Activated CD4-positive, alpha-beta T cell treated with anti-CD3 and anti-CD28 coated beads for 48 hours (primary cell): ENCODE measurements around the gene EEPD1.
"Not testable (repeated sequence)": the region's sequence is repeated elsewhere in the genome, so short reads cannot be mapped to it uniquely, and the experiment has no call there.

Source experiments
- DNase-seq: peaks from one replicate; pipeline ENCODE4 v3.0.0-alpha.2; 2020

EEPD1 gene

GRCh38 chr7:36217961-36218284, 64.9 kb downstream of the EEPD1 start:
- no peak for DNase-seq

GRCh38 chr7:36219429-36219828, 66.4 kb downstream of the EEPD1 start:
- no peak for DNase-seq

- DNase-seq, result no peak
Observed at GRCh38 chr7:36223851-36224250, 70.8 kb downstream of the EEPD1 start.

- no peak for DNase-seq
Observed at GRCh38 chr7:36224934-36225858, 72.1 kb downstream of the EEPD1 start.

- no peak for DNase-seq
Observed at GRCh38 chr7:36226151-36226550, 73.1 kb downstream of the EEPD1 start.

- DNase-seq, result no peak
Observed at GRCh38 chr7:36227223-36227622, 74.2 kb downstream of the EEPD1 start.

GRCh38 chr7:36228039-36228438, 75.0 kb downstream of the EEPD1 start:
- DNase-seq, result no peak

- DNase-seq, result no peak
Observed at GRCh38 chr7:36231406-36231805, 78.4 kb downstream of the EEPD1 start.

GRCh38 chr7:36232555-36232954, 79.5 kb downstream of the EEPD1 start:
- no peak for DNase-seq

GRCh38 chr7:36232971-36233550, 80.0 kb downstream of the EEPD1 start:
- DNase-seq, result no peak

GRCh38 chr7:36236073-36236472, 83.0 kb downstream of the EEPD1 start:
- DNase-seq, result no peak

GRCh38 chr7:36238138-36238537, 85.1 kb downstream of the EEPD1 start:
- DNase-seq, result no peak

- not testable (repeated sequence) for DNase-seq
Observed at GRCh38 chr7:36243356-36243755, 90.3 kb downstream of the EEPD1 start.

GRCh38 chr7:36244001-36244400, 90.9 kb downstream of the EEPD1 start:
- DNase-seq, result not testable (repeated sequence)

GRCh38 chr7:36244429-36244828, 91.4 kb downstream of the EEPD1 start:
- DNase-seq, result no peak

GRCh38 chr7:36245684-36246299, 92.7 kb downstream of the EEPD1 start:
- DNase-seq, result no peak

- no peak for DNase-seq
Observed at GRCh38 chr7:36249091-36249490, 96.0 kb downstream of the EEPD1 start.

GRCh38 chr7:36253699-36254098, 100.6 kb downstream of the EEPD1 start:
- DNase-seq, result no peak

GRCh38 chr7:36258510-36259259, 105.6 kb downstream of the EEPD1 start:
- not testable (repeated sequence) for DNase-seq

GRCh38 chr7:36260481-36260880, 107.4 kb downstream of the EEPD1 start:
- DNase-seq, result no peak

GRCh38 chr7:36261019-36261754, 108.1 kb downstream of the EEPD1 start:
- no peak for DNase-seq

- DNase-seq, result no peak
Observed at GRCh38 chr7:36262309-36263094, 109.4 kb downstream of the EEPD1 start.
